ENCODE measurements around the gene IQCN.

GRCh38 chr19:18321734-18322102, 47.5 kb upstream of the IQCN start:
- TF ChIP-seq, protein P1, sequence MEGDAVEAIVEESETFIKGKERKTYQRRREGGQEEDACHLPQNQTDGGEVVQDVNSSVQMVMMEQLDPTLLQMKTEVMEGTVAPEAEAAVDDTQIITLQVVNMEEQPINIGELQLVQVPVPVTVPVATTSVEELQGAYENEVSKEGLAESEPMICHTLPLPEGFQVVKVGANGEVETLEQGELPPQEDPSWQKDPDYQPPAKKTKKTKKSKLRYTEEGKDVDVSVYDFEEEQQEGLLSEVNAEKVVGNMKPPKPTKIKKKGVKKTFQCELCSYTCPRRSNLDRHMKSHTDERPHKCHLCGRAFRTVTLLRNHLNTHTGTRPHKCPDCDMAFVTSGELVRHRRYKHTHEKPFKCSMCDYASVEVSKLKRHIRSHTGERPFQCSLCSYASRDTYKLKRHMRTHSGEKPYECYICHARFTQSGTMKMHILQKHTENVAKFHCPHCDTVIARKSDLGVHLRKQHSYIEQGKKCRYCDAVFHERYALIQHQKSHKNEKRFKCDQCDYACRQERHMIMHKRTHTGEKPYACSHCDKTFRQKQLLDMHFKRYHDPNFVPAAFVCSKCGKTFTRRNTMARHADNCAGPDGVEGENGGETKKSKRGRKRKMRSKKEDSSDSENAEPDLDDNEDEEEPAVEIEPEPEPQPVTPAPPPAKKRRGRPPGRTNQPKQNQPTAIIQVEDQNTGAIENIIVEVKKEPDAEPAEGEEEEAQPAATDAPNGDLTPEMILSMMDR (conservative IDR thresholded peaks at IDR 0.05), result no peak
- no peak for TF ChIP-seq ZFX (IDR thresholded peaks at IDR 0.05)

Data from C4-2B (cell line).